AG08396 (cell line): ENCODE data around the gene COG3.

Source experiments
- DNase-seq: peaks from one replicate; pipeline ENCODE4 v3.0.0; 2012; ENCODE audit warnings: low spot score, mixed read lengths

Gene COG3

GRCh38 chr13:45545686-45546409 lies 81.1 kb downstream of the COG3 start:
- DNase-seq = no peak

- DNase-seq = no peak
These were observed 81.6 kb downstream of the COG3 start for GRCh38 chr13:45546410-45546765.

GRCh38 chr13:45548281-45548680 lies 83.5 kb downstream of the COG3 start:
- DNase-seq = no peak

GRCh38 chr13:45554604-45555109 lies 89.9 kb downstream of the COG3 start:
- DNase-seq = no peak

GRCh38 chr13:45564133-45564776 lies 99.5 kb downstream of the COG3 start:
- DNase-seq = peak; percentile 53

- DNase-seq = no peak
These were observed 100.6 kb downstream of the COG3 start for GRCh38 chr13:45565331-45565730.

- DNase-seq = no peak
These were observed 110.5 kb downstream of the COG3 start for GRCh38 chr13:45575146-45575829.

- DNase-seq = no peak
These were observed 111.1 kb downstream of the COG3 start for GRCh38 chr13:45575830-45576180.

- DNase-seq = no peak
These were observed 111.7 kb downstream of the COG3 start for GRCh38 chr13:45576466-45576865.

GRCh38 chr13:45582408-45583076 lies 117.8 kb downstream of the COG3 start:
- no peak for DNase-seq

GRCh38 chr13:45584816-45585215 lies 120.1 kb downstream of the COG3 start:
- no peak for DNase-seq
